SU-DHL-6 (cell line): ENCODE data around the gene GPR82.

ENCODE experiments used
- CTCF ChIP-seq: fragments of 200-600 bp; sonication (generic); IDR thresholded peaks from one replicate; pipeline ENCODE4 v1.5.1; 2017; ENCODE audit warnings: antibody characterized with exemption, mild to moderate bottlenecking, low read length, moderate library complexity; ENCODE audit not compliant: insufficient read depth, poor library complexity, severe bottlenecking
- EZH2phosphoT487 ChIP-seq: fragments of 200-600 bp; sonication (generic), shearing (Covaris generic); conservative IDR thresholded peaks from 2 replicates; pipeline ENCODE4 v1.6.1; 2018; ENCODE audit warnings: mild to moderate bottlenecking, antibody characterized with exemption, low read length, moderate library complexity, mixed read lengths

- TF ChIP-seq CTCF (no peak), EZH2phosphoT487 (no peak)
These were observed 28.6 kb upstream of the GPR82 start for GRCh38 chrX:41695426-41695825.
